Cerebellar cortex (tissue), 1 donor: Measurements from ENCODE around the gene CPN2.

Experiments
- DNase-seq: peaks from one replicate; pipeline ENCODE4 v3.0.0-alpha.2; 2015; ENCODE audit warnings: low spot score

Gene CPN2

GRCh38 chr3:194312743-194313281 lies 38.3 kb downstream of the CPN2 start:
- peak; percentile 16 for DNase-seq

DNA sequence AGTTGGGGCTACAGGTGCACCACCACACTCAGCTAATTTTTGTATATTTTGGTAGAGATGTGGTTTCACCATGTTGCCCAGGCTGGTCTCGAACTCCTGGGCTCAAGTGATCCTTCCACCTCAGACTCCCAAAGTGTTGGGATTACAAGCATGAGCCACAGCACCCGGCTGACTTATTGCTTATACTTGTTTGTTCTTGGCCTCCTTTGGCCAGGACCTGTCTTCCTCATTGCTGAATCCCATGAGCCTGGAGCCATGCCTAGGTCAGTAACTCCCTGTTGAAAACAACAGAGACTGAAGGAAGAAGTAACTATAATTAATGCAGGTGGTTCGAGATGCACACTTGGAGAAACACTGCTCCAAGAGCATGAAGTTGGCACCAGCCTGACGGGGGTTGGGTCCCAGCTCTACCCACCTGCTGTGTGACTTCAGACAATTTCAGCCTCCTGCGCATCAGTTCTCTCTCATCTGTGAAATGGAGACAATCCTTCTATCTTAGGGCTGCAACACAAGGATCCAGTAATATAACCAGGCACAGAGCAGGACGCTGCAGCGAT lies 38.9 kb downstream of the CPN2 start:
- no peak for DNase-seq

DNA sequence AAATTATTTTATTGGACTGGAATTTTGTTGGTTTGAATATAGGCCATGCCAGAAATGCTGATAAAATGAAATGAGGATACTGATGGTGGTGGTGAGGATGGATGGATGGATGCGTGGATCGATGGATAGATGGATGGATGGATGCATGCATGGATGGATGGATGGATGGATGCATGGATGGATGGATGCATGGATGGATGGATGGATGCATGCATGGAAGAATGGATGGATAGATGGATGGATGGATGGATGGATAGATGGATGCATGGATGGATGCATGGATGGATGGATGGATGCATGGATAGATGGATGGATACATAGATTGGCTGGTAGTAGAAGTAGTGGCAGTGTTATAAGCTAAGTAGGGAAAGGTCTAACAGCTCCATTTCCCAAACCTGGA lies 40.1 kb downstream of the CPN2 start:
- no peak for DNase-seq

DNA sequence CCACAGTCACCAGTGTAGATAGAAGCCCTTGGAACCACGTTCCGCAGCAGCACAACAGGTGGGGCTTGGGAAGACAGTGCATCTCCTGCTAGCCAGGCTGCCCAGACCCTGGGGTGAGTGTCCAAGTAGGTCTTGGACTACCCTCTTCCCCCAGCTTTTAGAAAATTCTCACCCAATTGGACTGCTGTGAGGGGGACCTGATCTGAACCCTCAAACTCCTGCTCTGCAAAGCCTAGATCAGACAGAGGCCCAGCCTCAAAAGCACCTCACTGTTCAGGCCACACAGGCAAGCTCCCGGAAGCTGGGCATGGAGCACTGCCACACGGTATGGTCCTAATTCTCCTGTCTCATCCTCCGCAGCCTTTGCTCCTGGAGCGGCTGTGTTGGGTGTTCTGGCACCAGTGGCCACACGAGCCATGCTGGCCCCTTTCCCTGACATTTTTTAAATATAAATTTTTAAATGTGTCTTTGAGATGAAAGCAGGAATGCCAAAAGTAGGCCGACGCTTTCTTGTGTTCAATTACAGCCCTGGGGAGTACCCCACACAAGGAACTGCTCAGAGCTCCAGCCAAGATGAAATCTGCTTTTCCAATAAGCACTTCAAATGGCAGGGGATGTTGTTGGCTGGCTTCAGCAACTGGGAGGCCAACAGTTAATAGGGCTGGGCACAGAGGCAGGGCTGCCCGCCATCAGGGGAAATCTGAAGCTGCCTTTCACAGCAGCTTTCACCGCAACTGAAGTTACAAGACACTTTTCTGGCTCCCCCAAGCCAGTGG lies 40.9 kb downstream of the CPN2 start:
- no peak for DNase-seq

DNA sequence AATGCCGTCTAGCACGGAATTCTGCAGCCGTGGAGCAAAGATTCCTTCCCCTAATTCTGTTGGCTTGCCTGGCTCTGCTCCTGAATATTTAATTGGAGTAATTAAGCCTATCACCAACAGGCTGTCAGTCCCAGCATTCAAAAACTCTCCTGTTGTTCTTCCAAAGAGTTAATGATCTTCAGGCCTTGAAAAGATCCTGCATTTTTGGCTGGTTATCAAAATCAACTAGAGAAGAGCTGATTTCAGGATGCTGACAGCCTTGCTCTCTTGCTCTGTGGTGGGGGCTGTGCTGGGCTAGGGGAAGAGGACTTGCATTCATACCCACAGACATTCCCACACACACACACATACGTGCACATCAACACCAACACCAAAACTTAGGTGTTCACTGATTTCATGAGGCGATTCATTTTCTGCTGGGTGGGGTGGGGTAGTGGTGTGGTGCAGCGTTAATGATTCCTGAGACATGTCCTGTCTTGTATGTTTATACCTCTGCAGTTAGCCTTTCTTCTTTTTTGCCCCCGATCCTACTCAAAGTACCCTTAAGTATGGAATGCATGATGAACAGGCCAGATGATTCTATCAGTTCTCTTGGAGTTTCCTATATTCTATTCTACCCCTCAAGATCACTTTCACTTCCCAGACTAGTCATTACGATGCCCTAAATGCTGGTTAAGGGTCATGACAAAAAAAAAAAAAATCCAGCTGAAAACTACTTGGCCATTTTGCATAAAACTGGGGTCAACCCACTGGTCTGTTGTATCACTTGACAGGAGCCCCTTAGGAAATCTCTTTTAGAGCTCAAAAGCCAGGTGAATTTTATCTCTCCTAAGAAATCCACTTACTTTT lies 42.3 kb downstream of the CPN2 start:
- no peak for DNase-seq

DNA sequence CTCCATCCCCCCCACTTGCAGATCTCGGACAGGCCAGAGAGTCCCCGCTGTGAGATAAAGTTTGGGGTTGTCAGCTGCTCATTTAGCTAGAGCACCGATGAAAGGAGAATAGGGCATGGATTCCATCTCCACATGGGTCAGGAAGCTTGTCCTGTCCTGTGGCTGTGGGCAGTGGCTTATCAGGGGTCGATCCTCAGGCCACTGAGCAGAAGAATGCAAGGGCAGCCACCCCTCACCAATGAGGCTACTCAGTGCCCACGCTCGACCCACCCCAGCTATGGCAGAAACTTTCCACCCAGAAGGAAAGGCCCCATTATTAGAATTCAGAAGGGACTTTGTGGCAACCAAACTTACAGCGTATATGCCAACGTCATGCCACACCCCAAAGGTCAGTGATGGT lies 43.3 kb downstream of the CPN2 start:
- DNase-seq, result no peak

- DNase-seq, result no peak
Measured at GRCh38 chr3:194306771-194307640, 44.1 kb downstream of the CPN2 start.

- no peak for DNase-seq
Measured at GRCh38 chr3:194306109-194306686, 44.9 kb downstream of the CPN2 start.

- DNase-seq, result no peak
Measured at GRCh38 chr3:194305356-194306108, 45.6 kb downstream of the CPN2 start.

DNA sequence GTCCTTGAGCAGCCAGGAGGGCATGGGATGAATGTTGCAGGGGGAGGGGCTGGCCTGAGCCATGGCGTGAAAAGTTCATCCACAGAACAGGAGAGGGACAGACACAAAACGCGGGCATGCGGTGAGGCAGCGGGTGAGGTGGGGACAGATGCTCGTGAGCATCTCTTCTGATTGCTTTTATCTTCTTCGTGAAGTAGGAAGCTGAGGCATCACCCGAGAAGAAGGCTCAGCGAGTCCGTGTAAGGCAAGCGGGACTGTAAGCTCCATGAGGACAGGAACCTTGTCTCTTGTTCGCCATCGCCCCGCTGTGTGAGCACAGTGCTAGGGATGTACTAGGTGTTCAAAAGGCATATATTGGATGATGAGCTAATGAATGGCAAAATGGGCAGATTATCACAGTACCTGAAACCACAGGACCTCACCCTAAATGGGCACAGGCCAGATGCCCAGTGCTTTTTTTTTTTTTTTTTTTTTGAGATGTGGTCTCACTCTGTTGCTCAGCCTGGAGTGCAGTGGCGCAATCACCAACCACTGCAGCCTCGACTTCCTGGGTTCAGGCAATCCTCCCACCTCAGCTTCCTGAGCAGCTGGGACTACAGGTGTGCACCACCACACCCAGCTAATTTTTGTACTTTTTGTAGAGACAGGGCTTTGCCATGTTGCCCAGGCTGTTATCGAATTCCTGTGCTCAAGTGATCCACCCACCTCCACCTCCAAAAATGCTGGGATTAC lies 46.8 kb downstream of the CPN2 start:
- no peak for DNase-seq

DNA sequence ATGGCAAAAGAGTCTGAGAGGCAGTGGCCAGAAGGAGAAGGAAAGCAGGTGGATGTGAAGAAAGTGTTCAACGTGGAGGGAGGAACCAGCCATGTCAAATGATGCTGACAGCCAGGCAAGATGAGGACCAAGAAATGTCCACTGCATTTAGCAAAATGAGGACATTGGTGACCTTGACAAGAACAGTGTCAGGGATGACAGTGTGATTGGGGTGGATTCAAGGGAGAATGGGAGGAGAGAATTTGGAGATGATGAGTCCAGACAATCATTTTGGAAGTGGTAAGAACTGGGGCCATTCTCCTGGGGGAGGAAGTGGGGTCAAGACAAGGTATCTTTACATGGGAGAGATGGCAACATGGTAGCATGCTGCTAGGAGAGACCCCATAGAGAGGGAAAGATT lies 47.4 kb downstream of the CPN2 start:
- no peak for DNase-seq

- DNase-seq, result no peak
Measured at GRCh38 chr3:194301730-194302129, 49.4 kb downstream of the CPN2 start.

DNA sequence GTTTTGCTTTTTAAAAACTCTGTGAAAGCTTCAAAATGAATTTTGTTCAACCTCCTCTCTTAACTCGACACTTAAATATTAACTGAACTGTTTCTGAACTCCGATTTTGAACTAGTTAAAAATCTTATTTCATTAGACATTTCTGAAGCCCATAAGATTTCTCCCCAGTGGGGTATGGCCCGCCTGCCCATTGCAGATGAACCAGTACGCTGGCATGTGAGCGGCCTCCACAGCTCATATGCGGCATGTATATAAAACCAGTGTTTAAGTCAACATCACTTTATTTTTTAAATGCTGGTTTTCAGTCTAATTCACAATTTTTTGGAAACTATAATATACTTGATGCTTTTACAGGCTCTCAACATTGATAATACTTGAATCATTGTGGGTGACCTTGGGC lies 50.2 kb downstream of the CPN2 start:
- no peak for DNase-seq

- peak; percentile 86 for DNase-seq
Measured at GRCh38 chr3:194300382-194300758, 50.8 kb downstream of the CPN2 start.

DNA sequence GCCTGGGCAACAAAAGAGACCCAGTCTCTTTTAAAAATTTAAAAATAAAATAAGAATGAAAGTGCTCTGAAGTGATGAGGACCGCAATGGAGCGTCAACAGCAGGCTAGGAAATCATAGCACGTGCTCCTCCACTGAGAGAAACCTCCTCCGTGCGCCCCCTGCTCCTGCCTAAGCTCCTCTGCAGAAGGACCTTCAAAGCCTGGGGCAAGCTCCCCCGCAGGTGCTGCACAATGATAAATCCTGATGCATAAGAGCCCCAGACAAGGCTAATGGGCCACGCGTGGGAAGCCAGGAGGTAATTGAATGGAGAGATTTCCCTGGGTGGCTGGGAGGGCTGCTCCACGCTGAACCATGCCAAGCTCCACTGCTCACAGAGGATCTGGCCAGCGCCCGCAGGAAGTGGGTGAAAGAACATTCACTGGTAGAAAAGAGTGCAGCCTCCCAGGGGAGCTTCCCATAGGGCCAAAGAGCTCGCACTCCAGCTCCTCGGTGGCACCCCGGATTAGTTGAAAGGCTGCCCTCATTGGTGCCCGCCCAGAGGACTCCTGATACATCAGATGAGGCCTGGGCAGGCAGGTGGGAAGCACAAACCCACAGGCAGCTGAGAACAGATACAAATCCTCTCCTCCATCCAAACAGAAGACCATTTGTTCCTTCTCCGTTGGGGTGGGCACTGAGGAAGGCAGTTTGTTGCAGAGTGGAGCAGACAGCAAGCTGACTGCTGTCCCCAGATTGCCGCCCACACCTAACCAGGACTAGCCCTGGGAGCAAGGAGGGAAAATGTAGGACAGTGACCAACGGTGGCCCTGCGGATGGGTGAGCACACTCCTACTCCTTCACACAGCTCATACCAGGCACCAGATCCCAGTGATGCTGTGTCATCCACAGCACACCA lies 52.5 kb downstream of the CPN2 start:
- no peak for DNase-seq

DNA sequence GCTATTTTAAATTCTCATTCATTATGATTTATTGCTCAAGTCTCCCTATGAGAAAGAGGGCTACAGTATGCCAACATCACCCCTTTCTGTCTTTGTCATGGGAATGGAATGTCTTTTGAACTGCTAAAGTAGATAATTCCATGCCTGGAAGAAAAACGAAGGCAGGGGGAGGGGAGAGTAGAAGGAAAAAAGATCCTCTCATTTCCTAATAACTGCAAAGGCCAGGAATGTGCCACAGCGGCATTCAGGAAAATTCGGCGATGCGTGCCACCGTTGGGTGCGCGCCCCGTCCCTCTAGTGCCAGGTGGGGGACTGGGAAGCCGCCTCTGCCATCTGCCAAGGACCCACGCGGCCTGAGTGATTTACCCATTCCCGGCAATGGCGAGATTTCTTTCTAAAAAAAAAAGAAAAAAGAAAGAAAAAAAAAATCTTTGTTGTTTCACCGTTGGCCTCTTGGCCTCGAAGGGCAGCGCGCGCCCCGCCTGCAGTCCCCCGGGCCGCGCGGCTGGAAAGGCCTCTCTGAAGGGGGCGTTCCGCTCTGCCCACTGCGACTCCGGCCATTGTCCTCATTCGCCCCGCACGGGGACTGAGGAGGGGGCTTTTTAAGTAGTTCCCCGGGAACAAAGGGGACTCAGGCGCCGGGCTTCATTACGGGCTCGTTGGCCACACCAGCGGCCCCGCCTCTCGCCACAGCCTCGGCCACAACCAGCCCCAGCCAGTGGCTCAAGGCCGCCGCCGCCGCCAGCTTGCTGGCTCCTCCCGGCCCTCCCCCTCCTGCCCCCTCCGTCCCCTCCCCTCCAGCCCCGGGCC lies 54.5 kb downstream of the CPN2 start:
- no peak for DNase-seq

- no peak for DNase-seq
Measured at GRCh38 chr3:194294895-194295214, 56.3 kb downstream of the CPN2 start.

- DNase-seq, result no peak
Measured at GRCh38 chr3:194294199-194294894, 56.8 kb downstream of the CPN2 start.
